ENCODE results near the gene TNIP1.

- TF ChIP-seq POLR2A (IDR thresholded peaks at IDR 0.05; ENCODE audit: low read depth, low read length): no peak
- TF ChIP-seq POLR2AphosphoS5 (IDR thresholded peaks at IDR 0.05; ENCODE audit: low read depth, low read length): no peak
- TF ChIP-seq TAF1 (IDR thresholded peaks at IDR 0.05; ENCODE audit: borderline replicate concordance, low read depth, low read length): no peak
Observed at GRCh38 chr5:151072630-151073025, 8.2 kb downstream of the TNIP1 start.

All from GM12892 (cell line).